BE2C (cell line): Measurements from ENCODE around the gene KRTAP9-1.

ENCODE experiments used
- DNase-seq: peaks from one replicate; pipeline ENCODE4 v3.0.0-alpha.2; 2020
- H3K27me3 ChIP-seq: fragments of 250-450 bp; sonication (Bioruptor Pico); 2 replicates; pipeline ENCODE4 v1.5.1; 2020; ENCODE audit warnings: mild to moderate bottlenecking
- H3K36me3 ChIP-seq: fragments of 250-450 bp; sonication (Bioruptor Pico); 2 replicates; pipeline ENCODE4 v1.5.1; 2020; ENCODE audit warnings: mild to moderate bottlenecking
- H3K4me1 ChIP-seq: fragments of 250-450 bp; sonication (Bioruptor Pico); 2 replicates; pipeline ENCODE4 v1.5.1; 2020
- H3K4me3 ChIP-seq: 2 replicates; pipeline ENCODE4 v1.5.1; 2011; ENCODE audit warnings: low read depth, low read length
- H3K9me3 ChIP-seq: fragments of 250-450 bp; sonication (Bioruptor Pico); 2 replicates; pipeline ENCODE4 v1.5.1; 2020
- CTCF ChIP-seq: IDR thresholded peaks from 2 replicates; pipeline ENCODE4 v1.5.1; 2012; ENCODE audit warnings: mild to moderate bottlenecking, low read depth, low read length

KRTAP9-1 gene

GRCh38 chr17:41167561-41167960 is 22.1 kb upstream of the KRTAP9-1 start:
- no peak overlapping the region for H3K4me3 ChIP-seq
- H3K9me3 ChIP-seq = no peaks in the 10 kb centered on the region; the same call in 1 of the 2 replicates
- H3K27me3 ChIP-seq = no peaks in the 10 kb centered on the region; the same call in 1 of the 2 replicates
- H3K4me1 ChIP-seq = no peaks in the 10 kb centered on the region
- H3K36me3 ChIP-seq = no peaks in the 10 kb centered on the region
- TF ChIP-seq CTCF = no peak
- peak; percentile 14 for DNase-seq

- no peak for DNase-seq
- Histone ChIP-seq H3K9me3 (no peaks in the 10 kb centered on the region; the same call in 1 of the 2 replicates), H3K27me3 (no peaks in the 10 kb centered on the region; the same call in 1 of the 2 replicates), H3K36me3 (no peaks in the 10 kb centered on the region), H3K4me3 (no peak within 1 kb of the TSS), H3K4me1 (no peaks in the 10 kb centered on the region)
- no peak for TF ChIP-seq CTCF
Observed at GRCh38 chr17:41168121-41168520, 21.6 kb upstream of the KRTAP9-1 start, which contains the start of gene KRTAP4-3. KRTAP4-3 (minus strand) TSS chr17:41168221; CDS start chr17:41168172, 49 bp downstream.

GRCh38 chr17:41171886-41172285 is 17.8 kb upstream of the KRTAP9-1 start:
- TF ChIP-seq CTCF = no peak
- DNase-seq = no peak
- H3K4me3 ChIP-seq = no peak overlapping the region
- peaks cover 19% of the 10 kb centered on the region for H3K27me3 ChIP-seq
- H3K36me3 ChIP-seq = no peaks in the 10 kb centered on the region
- no peaks in the 10 kb centered on the region for H3K4me1 ChIP-seq
- H3K9me3 ChIP-seq = no peaks in the 10 kb centered on the region; the same call in 1 of the 2 replicates

GRCh38 chr17:41176744-41177387 is 12.8 kb upstream of the KRTAP9-1 start:
- no peak for TF ChIP-seq CTCF
- H3K36me3 ChIP-seq = no peaks in the 10 kb centered on the region

GRCh38 chr17:41177727-41178271 is 11.9 kb upstream of the KRTAP9-1 start, which contains the start of gene KRTAP4-2:
KRTAP4-2 (minus strand) TSS chr17:41178221; CDS start chr17:41178164, 57 bp downstream.
- Histone ChIP-seq H3K36me3 (no peaks in the 10 kb centered on the region), H3K4me3 (no peak within 1 kb of the TSS), H3K4me1 (no peaks in the 10 kb centered on the region), H3K9me3 (no peaks in the 10 kb centered on the region; the same call in 1 of the 2 replicates), H3K27me3 (peaks cover 44% of the 10 kb centered on the region)
- DNase-seq = no peak
- no peak for TF ChIP-seq CTCF

More at GRCh38 chr17:41176744-41177387, 12.8 kb upstream of the KRTAP9-1 start:
- H3K9me3 ChIP-seq = no peaks in the 10 kb centered on the region
- H3K27me3 ChIP-seq = peaks cover 44% of the 10 kb centered on the region
- H3K4me1 ChIP-seq = no peaks in the 10 kb centered on the region
- no peak for DNase-seq
- no peak overlapping the region for H3K4me3 ChIP-seq

- TF ChIP-seq CTCF = no peak
- no peak for DNase-seq
- no peaks in the 10 kb centered on the region for H3K4me1 ChIP-seq
- H3K9me3 ChIP-seq = no peaks in the 10 kb centered on the region; the same call in 1 of the 2 replicates
- H3K4me3 ChIP-seq = no peak overlapping the region
- H3K36me3 ChIP-seq = no peaks in the 10 kb centered on the region
- H3K27me3 ChIP-seq = peaks cover 47% of the 10 kb centered on the region
Observed at GRCh38 chr17:41178341-41178740, 11.3 kb upstream of the KRTAP9-1 start.
